SK-N-SH treated with all-trans-retinoic acid at 6 μM for 48 hours (cell line): Measurements from ENCODE around the gene ILKAP.

Experiments used
- ARNTL ChIP-seq: fragments of 450-650 bp; formaldehyde crosslinking; IDR thresholded peaks from 2 replicates; pipeline ENCODE4 v1.5.0; 2020; ENCODE audit warnings: low read depth, mild to moderate bottlenecking, moderate library complexity, borderline replicate concordance
- CREB5 ChIP-seq: fragments of 250-450 bp; sonication (Bioruptor Pico); IDR thresholded peaks from 2 replicates; pipeline ENCODE4 v1.5.1; 2020; ENCODE audit warnings: low read depth, mild to moderate bottlenecking, moderate library complexity
- ESRRG ChIP-seq: fragments of 250-450 bp; sonication (Bioruptor Pico); IDR thresholded peaks from 2 replicates; pipeline ENCODE4 v1.6.1; 2021; ENCODE audit warnings: mild to moderate bottlenecking
- GLIS3 ChIP-seq: fragments of 250-450 bp; sonication (Bioruptor Pico); IDR thresholded peaks from 2 replicates; pipeline ENCODE4 v1.5.0; 2020; ENCODE audit warnings: mild to moderate bottlenecking, moderate library complexity
- ISL1 ChIP-seq: fragments of 250-450 bp; sonication (Bioruptor Pico); IDR thresholded peaks from 2 replicates; pipeline ENCODE4 v2.1.2; 2022; ENCODE audit warnings: mild to moderate bottlenecking, moderate library complexity
- RARB ChIP-seq: fragments of 250-450 bp; sonication (Bioruptor Pico); IDR thresholded peaks from 2 replicates; pipeline ENCODE4 v1.8.0; 2021; ENCODE audit warnings: mild to moderate bottlenecking, moderate library complexity
- TOX ChIP-seq: fragments of 250-450 bp; sonication (Bioruptor Pico); IDR thresholded peaks from 2 replicates; pipeline ENCODE4 v1.8.0; 2021; ENCODE audit warnings: mild to moderate bottlenecking, moderate library complexity, borderline replicate concordance
- ZC3H10 ChIP-seq: fragments of 250-450 bp; sonication (Bioruptor Pico); IDR thresholded peaks from 2 replicates; pipeline ENCODE4 v1.5.1; 2021; ENCODE audit warnings: mild to moderate bottlenecking, moderate library complexity
- ZNF70 ChIP-seq: fragments of 450-650 bp; formaldehyde crosslinking; IDR thresholded peaks from 2 replicates; pipeline ENCODE4 v1.5.0; 2020; ENCODE audit warnings: mild to moderate bottlenecking, moderate library complexity

- no peak for TF ChIP-seq RARB (CRISPR knock-in tag)
- TF ChIP-seq ISL1 (CRISPR knock-in tag): no peak
- no peak for TF ChIP-seq ZC3H10
- no peak for TF ChIP-seq ESRRG (CRISPR knock-in tag)
- TF ChIP-seq ARNTL: no peak
- no peak for TF ChIP-seq CREB5
- no peak for TF ChIP-seq TOX
- TF ChIP-seq ZNF70: no peak
- TF ChIP-seq GLIS3 (CRISPR knock-in tag): no peak
Observed at GRCh38 chr2:238224356-238225035, 21.0 kb upstream of the ILKAP start.
